Stromal cell of bone marrow (primary cell): ENCODE data around the gene SRPK2.
"Not testable (repeated sequence)": the region's sequence is repeated elsewhere in the genome, so short reads cannot be mapped to it uniquely, and the experiment has no call there.

Source experiments
- DNase-seq: peaks from one replicate; pipeline ENCODE4 v3.0.0-alpha.2; 2012; ENCODE audit warnings: low read depth

Gene SRPK2

GRCh38 chr7:105339404-105340323 is 49.1 kb downstream of the SRPK2 start:
- no peak for DNase-seq

DNA sequence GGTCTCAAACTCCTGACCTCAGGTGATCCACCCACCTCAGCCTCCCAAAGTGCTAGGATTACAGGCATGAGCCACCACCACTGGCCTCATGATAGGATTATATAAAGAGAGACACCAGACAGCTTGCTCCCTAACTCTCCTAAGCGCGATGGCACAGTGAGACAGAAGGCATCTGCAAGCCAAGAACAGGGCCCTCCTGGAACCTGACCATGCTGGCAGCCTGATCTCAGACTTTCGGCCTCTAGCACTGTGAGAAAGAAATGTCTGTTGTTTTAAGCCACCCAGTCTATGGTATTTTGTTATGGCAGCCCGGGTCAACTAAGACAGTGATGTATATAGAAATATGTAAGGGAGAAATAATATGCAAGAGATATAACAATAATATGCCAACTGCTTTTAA is 51.2 kb downstream of the SRPK2 start:
- DNase-seq: no peak

DNA sequence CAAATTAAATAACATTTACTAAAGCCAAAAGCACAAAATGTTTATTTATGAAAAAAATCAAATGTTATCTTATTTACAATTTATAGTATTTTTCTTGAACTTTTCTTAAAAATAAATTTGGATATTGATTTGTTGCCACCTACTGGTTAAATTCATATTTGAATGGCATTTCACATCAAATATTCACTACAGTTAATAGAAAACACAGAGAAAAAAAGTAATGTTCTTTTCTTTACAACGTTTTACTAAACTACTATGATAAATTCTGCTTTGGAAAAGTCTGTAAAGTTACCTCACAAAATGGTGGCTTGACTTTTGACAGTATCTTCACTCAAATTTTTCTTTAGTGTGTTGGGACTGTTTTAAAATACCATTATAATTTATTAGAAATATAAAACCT is 52.7 kb downstream of the SRPK2 start:
- no peak for DNase-seq

GRCh38 chr7:105332661-105333060 is 56.1 kb downstream of the SRPK2 start:
- DNase-seq: not testable (repeated sequence)

- no peak for DNase-seq
These were observed 58.2 kb downstream of the SRPK2 start for GRCh38 chr7:105330526-105330925.

DNA sequence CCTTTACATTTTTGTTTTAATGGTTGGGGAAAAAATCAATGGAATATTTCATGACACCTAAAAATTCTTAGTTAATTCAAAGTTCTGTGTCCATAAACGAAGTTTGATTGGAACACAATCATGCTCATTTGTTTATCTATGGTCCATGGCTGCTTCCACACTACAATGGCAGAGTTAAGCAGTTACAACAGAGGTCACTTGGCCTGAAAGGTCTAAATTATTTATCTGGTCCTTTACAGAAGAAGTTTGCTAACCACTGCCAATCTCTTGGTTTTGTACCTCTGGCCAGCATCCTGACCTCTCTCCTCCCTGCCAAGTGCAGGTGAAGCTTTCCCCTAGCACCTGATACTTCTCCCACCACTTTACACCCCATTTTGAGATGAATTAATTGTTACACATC is 61.5 kb downstream of the SRPK2 start:
- no peak for DNase-seq

DNA sequence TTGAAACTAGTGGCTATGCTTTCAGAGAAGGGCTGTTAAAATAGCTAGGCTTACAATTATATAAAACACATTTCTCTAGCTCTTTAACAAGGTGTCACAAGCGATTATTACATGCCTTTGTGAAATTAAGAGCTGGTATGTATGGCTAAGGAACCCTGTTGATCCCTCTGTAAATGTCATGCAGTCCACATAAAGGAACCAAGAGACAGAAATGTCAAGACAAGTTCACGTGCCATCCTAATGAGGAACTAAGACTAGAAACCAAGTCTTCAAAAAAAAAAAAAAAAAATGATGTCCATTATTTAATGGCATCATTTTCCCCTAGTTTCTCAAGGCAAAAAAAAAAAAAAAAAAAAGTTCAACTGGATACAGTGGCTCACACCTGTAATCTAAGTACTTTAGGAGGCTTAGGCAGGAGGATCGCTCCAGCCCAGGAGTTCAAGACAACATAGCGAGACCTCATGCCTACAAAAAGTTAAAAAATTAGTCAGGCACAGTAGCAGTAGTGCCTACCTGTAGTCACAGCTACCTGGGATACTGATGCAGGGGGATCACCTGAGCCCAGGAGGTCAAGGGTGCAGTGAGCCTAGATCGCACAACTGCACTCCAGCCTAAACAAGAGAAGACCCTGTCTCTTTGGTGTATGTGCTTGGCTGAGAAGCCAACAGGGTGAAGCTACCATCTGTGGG is 63.4 kb downstream of the SRPK2 start:
- DNase-seq: no peak

GRCh38 chr7:105324606-105325005 is 64.1 kb downstream of the SRPK2 start:
- DNase-seq: not testable (repeated sequence)

GRCh38 chr7:105323366-105323765 is 65.4 kb downstream of the SRPK2 start:
- DNase-seq: no peak

DNA sequence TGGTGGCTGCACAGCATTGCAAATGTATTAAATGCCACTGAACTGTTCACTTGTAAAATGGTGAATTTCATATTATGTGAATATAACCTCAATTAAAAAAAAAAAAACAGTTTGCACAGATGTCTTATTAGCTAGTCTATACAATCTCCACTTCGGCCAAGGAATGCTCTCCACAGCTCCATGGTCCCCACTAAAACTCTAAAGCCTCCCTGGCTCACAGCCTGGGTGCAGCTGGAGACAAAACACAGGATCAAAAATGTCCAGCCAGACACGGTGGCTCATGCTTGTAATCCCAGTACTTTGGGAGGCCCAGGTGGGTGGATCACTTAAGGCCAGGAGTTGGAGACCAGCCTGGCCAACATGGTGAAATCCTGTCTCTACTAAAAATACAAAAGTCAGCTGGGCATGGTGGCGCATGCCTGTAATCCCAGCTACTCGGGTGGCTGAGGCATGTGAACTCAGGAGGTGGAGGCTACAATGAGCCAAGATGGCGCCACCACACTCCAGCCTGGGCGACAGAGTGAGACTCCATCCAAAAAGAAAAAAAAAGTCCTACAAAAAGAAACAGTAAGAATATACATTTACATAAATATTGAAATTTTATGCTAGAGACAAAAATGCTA is 66.0 kb downstream of the SRPK2 start:
- no peak for DNase-seq

DNA sequence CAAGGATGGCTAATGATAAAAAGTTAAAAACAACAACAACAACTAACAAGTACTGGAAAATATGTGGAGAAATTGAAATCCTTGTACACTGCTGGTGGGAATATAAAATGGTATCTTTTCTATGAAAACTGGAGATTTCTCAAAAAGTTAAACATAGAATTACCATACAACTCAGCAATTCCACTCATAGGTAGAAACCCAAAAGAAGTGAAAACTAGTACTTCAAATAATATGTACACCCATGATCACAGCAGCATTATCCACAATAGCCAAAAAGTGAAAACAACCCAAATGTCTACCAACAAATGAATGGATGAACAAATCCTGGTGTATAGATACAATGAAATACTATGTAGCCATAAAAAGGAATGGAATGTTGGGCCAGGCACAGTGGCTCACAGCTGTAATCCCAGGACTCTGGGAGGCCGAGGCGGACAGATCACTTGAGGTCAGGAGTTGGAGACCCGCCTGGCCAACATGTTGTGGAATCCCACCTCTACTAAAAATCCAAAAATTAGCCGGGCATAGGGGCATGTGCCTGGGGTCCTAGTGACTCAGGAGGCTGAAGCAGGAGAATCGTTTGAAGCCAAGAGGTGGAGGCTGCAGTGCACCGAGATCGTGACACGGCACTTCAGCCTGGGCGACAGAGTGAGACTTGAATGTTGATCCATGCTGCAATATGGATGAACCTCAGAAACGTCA is 66.8 kb downstream of the SRPK2 start:
- DNase-seq: no peak

- DNase-seq: no peak
These were observed 67.8 kb downstream of the SRPK2 start for GRCh38 chr7:105320896-105321295.

GRCh38 chr7:105319578-105319977 is 69.1 kb downstream of the SRPK2 start:
- no peak for DNase-seq

DNA sequence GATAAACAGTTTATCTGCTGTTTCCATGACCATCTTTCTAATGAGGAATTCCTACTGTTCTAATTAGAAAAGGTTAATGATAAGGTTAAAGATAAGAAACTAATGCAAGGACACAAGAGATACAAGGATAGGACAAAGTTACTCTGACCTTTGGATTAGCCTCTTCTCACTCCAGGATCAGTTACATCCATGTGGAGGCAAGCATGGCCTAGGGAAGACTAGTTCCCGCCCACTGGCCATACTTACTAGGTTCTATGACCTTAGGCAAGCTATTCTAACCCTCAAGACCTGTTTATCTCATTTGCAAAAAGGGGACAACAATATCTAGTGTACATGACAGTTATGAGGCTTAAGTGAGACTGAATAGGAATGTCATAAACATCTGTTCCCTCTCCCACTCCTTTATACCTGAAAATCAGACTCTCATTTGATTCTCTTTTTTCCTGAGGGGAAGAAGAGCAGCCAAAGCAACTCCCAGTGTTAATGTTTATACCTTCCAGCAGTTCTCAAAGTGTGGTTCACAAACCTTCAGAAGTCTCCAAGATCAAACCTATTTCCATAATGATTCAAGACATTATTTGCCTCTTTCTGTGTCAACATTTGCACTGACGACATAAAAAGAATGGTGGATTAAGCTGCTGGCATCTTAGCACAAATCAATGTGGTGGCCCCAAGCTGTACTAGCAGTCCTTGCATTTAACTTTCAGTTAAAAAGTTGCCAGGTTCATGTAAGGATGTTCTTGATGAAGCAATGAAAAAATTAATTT is 72.0 kb downstream of the SRPK2 start:
- DNase-seq: no peak

DNA sequence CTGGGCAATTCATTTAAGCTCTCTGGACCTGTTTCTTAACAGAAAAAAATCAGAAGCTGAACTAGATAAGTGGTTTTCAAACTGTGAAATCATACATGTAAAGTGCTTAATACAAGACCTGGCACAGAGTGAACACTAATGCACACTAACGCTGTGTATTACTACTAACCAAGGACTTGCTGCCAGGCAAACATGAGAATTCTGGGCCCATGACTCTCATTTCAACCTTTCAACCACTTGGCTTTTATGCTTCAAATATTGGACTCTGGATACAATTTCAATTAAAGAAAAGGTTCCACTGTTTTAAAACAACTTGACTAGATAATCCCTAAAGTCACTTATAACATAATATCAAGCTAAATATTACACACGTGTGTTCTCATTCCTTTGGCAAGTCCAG is 73.4 kb downstream of the SRPK2 start:
- no peak for DNase-seq

DNA sequence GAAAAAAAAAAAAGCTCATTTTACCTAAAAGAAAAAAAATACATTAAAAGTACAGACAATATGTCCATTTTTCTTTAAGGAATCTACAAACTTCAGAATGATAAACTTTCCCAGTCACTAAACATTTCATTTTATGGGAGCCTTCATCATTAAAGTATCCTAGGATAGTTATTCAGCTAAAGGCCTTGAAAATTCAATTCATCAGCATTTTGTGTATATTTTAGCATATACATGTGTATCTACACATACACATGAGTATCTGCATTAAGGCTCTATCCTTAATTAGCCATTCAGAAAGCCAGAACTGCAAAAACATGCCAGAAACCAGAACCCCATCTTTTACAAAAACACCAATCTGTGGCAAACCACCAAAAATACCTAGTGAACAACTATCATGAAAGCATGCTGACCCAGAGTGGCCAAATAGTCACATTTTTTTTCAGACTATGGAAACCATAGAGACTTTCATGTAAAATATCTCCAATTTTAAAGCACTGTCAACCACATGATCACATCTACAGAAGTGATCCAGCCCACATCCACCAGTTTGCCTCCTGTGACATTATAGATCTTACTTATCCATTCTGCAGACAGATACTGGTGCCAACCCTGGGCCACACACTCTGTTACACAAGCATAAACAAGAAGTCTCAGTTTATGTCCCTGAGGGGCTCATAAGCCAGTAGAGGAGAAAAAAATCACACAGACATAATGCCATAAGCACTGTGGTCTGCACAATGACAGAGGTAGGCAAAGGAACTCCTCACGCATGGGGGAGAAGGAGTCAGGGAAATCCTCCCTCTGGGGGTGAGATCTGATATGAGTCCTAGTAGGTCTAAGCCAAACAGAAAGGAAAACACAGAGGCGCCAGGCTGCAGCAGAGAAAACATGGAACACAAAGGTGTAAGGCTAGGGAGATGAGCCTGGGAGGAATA is 79.2 kb downstream of the SRPK2 start:
- DNase-seq: no peak

DNA sequence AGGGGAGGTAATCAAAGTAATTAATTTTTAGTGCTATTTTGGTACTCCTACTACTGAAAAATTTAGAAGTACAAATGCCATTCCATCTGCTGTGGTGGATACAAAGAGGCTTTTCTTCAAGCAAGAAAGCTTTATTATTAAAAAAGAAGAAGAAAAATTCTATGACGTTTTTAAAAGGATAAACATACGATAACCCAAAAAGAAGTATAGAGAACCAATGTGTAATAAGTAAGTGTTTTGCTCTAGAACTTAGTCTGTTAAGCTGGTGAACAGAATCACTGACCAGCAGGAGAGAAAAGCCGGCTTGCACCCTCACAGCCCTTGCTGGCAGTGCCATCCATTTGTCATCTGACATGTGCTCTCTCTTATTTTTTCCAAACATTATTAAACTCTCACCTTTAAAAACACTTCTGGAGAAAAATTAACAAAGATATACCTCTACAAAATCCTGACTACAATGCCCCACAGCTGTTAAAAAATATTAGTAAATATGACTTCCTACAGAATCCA is 81.5 kb downstream of the SRPK2 start:
- DNase-seq: no peak

DNA sequence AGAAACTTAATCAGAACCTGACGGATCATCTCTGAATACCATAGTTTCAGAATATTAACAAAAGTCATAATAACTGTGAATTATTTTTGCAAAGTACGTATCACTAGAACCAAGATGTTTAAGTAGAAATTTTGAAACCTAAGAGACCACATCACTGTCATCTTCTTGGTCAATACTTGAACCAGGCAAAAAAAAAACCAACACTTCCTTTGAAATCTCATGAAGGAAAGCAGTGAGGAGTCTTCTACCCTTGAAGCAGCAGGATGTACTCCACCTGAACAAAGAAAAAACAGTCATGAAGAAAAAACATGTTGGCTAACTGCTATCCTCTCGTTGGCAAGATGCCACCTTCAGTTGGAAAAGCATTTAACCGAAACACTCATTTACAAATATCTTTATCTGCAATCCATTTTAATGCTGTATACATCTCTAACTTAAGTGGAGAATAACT is 82.4 kb downstream of the SRPK2 start:
- no peak for DNase-seq

DNA sequence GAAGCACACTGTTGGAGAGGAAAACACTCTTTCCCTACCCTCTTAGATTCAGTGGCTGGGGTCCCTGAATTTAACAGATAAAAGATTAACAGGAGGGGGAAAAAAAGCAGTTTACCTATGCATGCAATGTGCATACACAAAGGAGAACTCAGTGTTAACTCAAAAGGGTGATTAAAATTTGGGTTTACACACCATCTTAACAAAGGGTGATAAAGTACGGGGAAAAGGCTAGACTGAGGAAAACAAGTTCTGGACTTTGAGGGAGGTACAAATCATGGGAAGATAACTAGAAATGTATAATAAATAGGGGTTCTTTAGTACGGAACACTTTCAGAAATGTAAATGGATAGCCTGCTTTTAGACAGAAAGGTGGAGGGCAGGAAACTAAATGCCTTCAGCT is 83.1 kb downstream of the SRPK2 start:
- DNase-seq: no peak
